Adipose tissue (tissue), 3 donors: ENCODE data around the gene MSL1. TPM values are rescaled to one million over a fixed set of nuclear protein-coding genes. Genes with fewer than 3 reads are reported as not detected.

Experiments used
- H3K27ac ChIP-seq: one replicate; pipeline ENCODE4 v1.5.1; 2013; ENCODE audit warnings: low read depth, low read length
- WGBS, 3 donors: extraction: QIAGEN DNeasy Blood & Tissue Kit; methylation state at CpG; one replicate each; pipeline ENCODE4 v1.1.7; 2013; 5-methylcytosine and 5-hydroxymethylcytosine counted together
- polyA plus RNA-seq, 3 donors: library from polyadenylated mRNA; stranded (reverse); fragments of 200-250 nt; gene quantifications; one replicate each; pipeline ENCODE4 v1.2.3, GENCODE V29; 2013
- donor health status: healthy with polysubstance abuse.
- donor health status: Bipolar disorder and iron deficiency.
- donor health status: healthy.

The MSL1 gene
- polyA plus RNA-seq, 3 donors, result 33.8 to 88.4 (median 62.1) TPM

- 0 to 1% (median 1%) methylated on average over 25 of the region's 25 CpGs for WGBS, 3 donors
- peak overlapping the region; percentile 81 for H3K27ac ChIP-seq
Observed at GRCh38 chr17:40100669-40101366, 21.0 kb upstream of the MSL1 start.

GRCh38 chr17:40101367-40102210, 20.2 kb upstream of the MSL1 start:
- 59 to 68% (median 64%) methylated on average over 16 of the region's 16 CpGs for WGBS, 3 donors
- peak overlapping the region; percentile 81 for H3K27ac ChIP-seq

GRCh38 chr17:40103071-40103661, 18.6 kb upstream of the MSL1 start:
- H3K27ac ChIP-seq, result no peak overlapping the region
- WGBS, 3 donors, result 39 to 63% (median 53%) methylated on average over 3 of the region's 3 CpGs

- no peak overlapping the region for H3K27ac ChIP-seq
- WGBS, 3 donors, result 27 to 32% (median 28%) methylated on average over 2 of the region's 2 CpGs
Observed at GRCh38 chr17:40103688-40104087, 18.1 kb upstream of the MSL1 start.

- WGBS, 3 donors, result 51 to 75% (median 63%) methylated on average over 3 of the region's 3 CpGs
- no peak overlapping the region for H3K27ac ChIP-seq
Observed at GRCh38 chr17:40104594-40105486, 16.9 kb upstream of the MSL1 start.

GRCh38 chr17:40105861-40106759, 15.7 kb upstream of the MSL1 start:
- 59 to 84% (median 64%) methylated on average over 5 of the region's 5 CpGs for WGBS, 3 donors
- H3K27ac ChIP-seq, result no peak overlapping the region

- peak overlapping the region; percentile 71 for H3K27ac ChIP-seq
- whole genome bisulfite sequencing, 3 donors, result 21 to 72% (median 25%) methylated on average over 20 of the region's 20 CpGs
Observed at GRCh38 chr17:40106760-40107521, 14.8 kb upstream of the MSL1 start.

- WGBS, 3 donors, result 12 to 58% (median 14%) methylated on average over 5 of the region's 5 CpGs
- peak overlapping the region; percentile 71 for H3K27ac ChIP-seq
Observed at GRCh38 chr17:40107522-40108174, 14.1 kb upstream of the MSL1 start.

GRCh38 chr17:40108970-40109824, 12.6 kb upstream of the MSL1 start:
- 77 to 89% (median 84%) methylated on average over 9 of the region's 9 CpGs for WGBS, 3 donors
- H3K27ac ChIP-seq, result peak overlapping the region; percentile 29

- peak overlapping the region; percentile 29 for H3K27ac ChIP-seq
- WGBS, 3 donors, result 53 to 69% (median 55%) methylated on average over 3 of the region's 3 CpGs
Observed at GRCh38 chr17:40110026-40110845, 11.5 kb upstream of the MSL1 start.

GRCh38 chr17:40111221-40112128, 10.3 kb upstream of the MSL1 start:
- WGBS, 3 donors, result 0 to 1% (median 0%) methylated on average over 12 of the region's 12 CpGs
- no peak overlapping the region for H3K27ac ChIP-seq

- 4 to 14% (median 7%) methylated on average over 2 of the region's 2 CpGs for WGBS, 3 donors
- H3K27ac ChIP-seq, result no peak overlapping the region
Observed at GRCh38 chr17:40112191-40112711, 9.5 kb upstream of the MSL1 start.

GRCh38 chr17:40112718-40113109, 9.1 kb upstream of the MSL1 start:
- H3K27ac ChIP-seq, result no peak overlapping the region
- WGBS, 3 donors, result 43 to 58% (median 47%) methylated on average over 4 of the region's 4 CpGs
